HepG2 (cell line): ENCODE results near the gene SCYL1. TPM values are rescaled to one million over a fixed set of nuclear protein-coding genes. Genes with fewer than 3 reads are reported as not detected.

Experiments used
- CBX5 ChIP-seq: sonication (generic); formaldehyde crosslinking; IDR thresholded peaks from 2 replicates; pipeline ENCODE4 v1.4.0; 2020; ENCODE audit warnings: missing genetic modification reagents, borderline replicate concordance
- ERF ChIP-seq: IDR thresholded peaks from 2 replicates; pipeline ENCODE4 v1.6.1; 2018; ENCODE audit warnings: missing biosample characterization, missing genetic modification reagents
- GABPB1 ChIP-seq: IDR thresholded peaks from 2 replicates; pipeline ENCODE4 v1.6.1; 2016; ENCODE audit warnings: mild to moderate bottlenecking, missing genetic modification reagents, moderate library complexity, missing compliant biosample characterization
- HDAC2 ChIP-seq: sonication (generic); formaldehyde crosslinking; IDR thresholded peaks from 2 replicates; pipeline ENCODE4 v1.4.0; 2020; ENCODE audit warnings: missing genetic modification reagents
- HOXA3 ChIP-seq: sonication (generic); formaldehyde crosslinking; IDR thresholded peaks from 2 replicates; pipeline ENCODE4 v1.5.0; 2020; ENCODE audit warnings: missing genetic modification reagents
- IRX3 ChIP-seq: sonication (generic); formaldehyde crosslinking; IDR thresholded peaks from 2 replicates; pipeline ENCODE4 v1.8.1; 2023; ENCODE audit warnings: mild to moderate bottlenecking, low read depth, missing genetic modification reagents, borderline replicate concordance
- KDM2A ChIP-seq: sonication (generic); formaldehyde crosslinking; IDR thresholded peaks from 2 replicates; pipeline ENCODE4 v1.4.0; 2020; ENCODE audit warnings: low read depth, missing genetic modification reagents, borderline replicate concordance
- SMAD3 ChIP-seq: sonication (generic); formaldehyde crosslinking; IDR thresholded peaks from 2 replicates; pipeline ENCODE4 v1.4.0; 2020; ENCODE audit warnings: missing genetic modification reagents
- ZMYM4 ChIP-seq: sonication (generic); formaldehyde crosslinking; IDR thresholded peaks from 2 replicates; pipeline ENCODE4 v1.8.1; 2023; ENCODE audit warnings: mild to moderate bottlenecking, missing genetic modification reagents
- ZNF205 ChIP-seq: IDR thresholded peaks from 2 replicates; pipeline ENCODE4 v1.6.1; 2018; ENCODE audit warnings: missing biosample characterization, missing genetic modification reagents
- ZNF775 ChIP-seq: sonication (generic); formaldehyde crosslinking; IDR thresholded peaks from 2 replicates; pipeline ENCODE4 v1.4.0; 2020; ENCODE audit warnings: missing genetic modification reagents, mild to moderate bottlenecking, moderate library complexity, borderline replicate concordance
- ZNF782 ChIP-seq: sonication (generic); formaldehyde crosslinking; IDR thresholded peaks from 2 replicates; pipeline ENCODE4 v1.4.0; 2020; ENCODE audit warnings: missing genetic modification reagents, mild to moderate bottlenecking, borderline replicate concordance
- polyA plus RNA-seq, 8 experiments: library from polyadenylated mRNA; depleted of rRNA in 3 of 8; stranded (reverse) in 7 of 8; unstranded in 1 of 8; fragments of >200 nt; fragmentation: Illumina TruSeq in 4 of 8; extraction: Trizol in 4 of 8; gene quantifications; 2 replicates each; pipeline versions ENCODE4 v1.2.1 to v1.2.3, GENCODE V29; 2011 to 2016; ENCODE audit warnings: low read depth in 4 of 8, missing spikeins in 1 of 8, mixed read lengths in 1 of 8; ENCODE audit not compliant: insufficient read depth in 1 of 8
- total RNA-seq, 5 experiments: library from RNA; depleted of rRNA; stranded (reverse); fragments of >200 nt; fragmentation: Illumina TruSeq; extraction: Trizol; gene quantifications; 2 replicates each; pipeline ENCODE4 v1.2.3, GENCODE V29; 2016; ENCODE audit warnings: low read depth in 1 of 5
- TF ChIP-seq, protein P1 (sequence below): sonication (generic); formaldehyde crosslinking; IDR thresholded peaks from 2 replicates; pipeline ENCODE4 v1.4.0; 2020; ENCODE audit warnings: missing genetic modification reagents, borderline replicate concordance
- TF ChIP-seq, protein P2 (sequence below): fragments of 450-650 bp; IDR thresholded peaks from 2 replicates; pipeline ENCODE4 v1.6.1; 2016
- TF ChIP-seq, protein P3 (sequence below): conservative IDR thresholded peaks from 2 replicates; pipeline ENCODE4 v1.6.1; 2018; ENCODE audit warnings: missing genetic modification reagents
- TF ChIP-seq, protein P4 (sequence below): sonication (generic); formaldehyde crosslinking; IDR thresholded peaks from 2 replicates; pipeline ENCODE4 v1.4.0; 2020; ENCODE audit warnings: missing genetic modification reagents
- TF ChIP-seq, protein P5 (sequence below): sonication (generic); formaldehyde crosslinking; IDR thresholded peaks from 2 replicates; pipeline ENCODE4 v1.5.1; 2020; ENCODE audit warnings: missing genetic modification reagents, mild to moderate bottlenecking, borderline replicate concordance

The SCYL1 gene
- total and polyA plus RNA-seq, 2 of the 13 experiments (the other 11 are each of a cell fraction or from before 2014, with no cell fraction given) = 65.9 to 103 TPM

DNA sequence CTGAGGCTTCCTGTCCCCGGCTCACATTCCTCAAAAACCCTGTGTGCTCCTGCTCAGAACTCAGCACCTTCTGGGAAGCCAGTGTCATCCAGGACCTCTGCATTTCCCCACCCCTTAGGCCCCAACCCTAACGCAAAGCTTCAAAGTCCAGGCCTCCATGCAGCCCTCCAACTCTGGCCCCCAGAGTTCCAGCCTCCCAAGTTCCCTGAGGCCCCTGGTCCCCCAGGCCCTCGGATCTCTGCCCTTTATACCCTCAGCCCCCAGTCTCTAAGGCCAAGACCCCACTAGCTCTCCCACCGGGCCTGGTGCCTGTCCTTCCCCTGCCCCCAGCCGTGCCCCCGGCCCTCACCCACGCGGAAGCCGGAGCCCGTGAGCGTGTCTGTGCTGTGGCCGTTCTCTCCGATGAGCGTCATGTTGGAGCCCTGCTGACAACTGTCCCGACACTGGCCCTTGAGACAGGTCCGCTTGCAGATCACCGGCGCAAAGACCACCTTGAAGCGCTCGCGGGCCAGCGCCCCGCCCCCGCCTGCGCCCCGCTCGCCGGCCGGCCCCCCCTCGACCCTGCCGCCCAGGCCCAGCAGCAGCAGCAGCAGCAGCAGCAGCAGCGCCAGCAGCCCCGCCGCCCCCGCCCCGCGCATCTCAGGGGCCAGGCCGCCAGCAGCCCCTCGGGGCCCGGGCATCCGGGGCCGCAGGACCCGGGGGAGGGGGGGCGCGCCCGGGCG, 32.6 kb downstream of the SCYL1 start (continued):
- TF ChIP-seq, protein P1, sequence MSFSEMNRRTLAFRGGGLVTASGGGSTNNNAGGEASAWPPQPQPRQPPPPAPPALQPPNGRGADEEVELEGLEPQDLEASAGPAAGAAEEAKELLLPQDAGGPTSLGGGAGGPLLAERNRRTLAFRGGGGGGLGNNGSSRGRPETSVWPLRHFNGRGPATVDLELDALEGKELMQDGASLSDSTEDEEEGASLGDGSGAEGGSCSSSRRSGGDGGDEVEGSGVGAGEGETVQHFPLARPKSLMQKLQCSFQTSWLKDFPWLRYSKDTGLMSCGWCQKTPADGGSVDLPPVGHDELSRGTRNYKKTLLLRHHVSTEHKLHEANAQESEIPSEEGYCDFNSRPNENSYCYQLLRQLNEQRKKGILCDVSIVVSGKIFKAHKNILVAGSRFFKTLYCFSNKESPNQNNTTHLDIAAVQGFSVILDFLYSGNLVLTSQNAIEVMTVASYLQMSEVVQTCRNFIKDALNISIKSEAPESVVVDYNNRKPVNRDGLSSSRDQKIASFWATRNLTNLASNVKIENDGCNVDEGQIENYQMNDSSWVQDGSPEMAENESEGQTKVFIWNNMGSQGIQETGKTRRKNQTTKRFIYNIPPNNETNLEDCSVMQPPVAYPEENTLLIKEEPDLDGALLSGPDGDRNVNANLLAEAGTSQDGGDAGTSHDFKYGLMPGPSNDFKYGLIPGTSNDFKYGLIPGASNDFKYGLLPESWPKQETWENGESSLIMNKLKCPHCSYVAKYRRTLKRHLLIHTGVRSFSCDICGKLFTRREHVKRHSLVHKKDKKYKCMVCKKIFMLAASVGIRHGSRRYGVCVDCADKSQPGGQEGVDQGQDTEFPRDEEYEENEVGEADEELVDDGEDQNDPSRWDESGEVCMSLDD (CRISPR knock-in tag) = no peak
- TF ChIP-seq HOXA3 (peak; percentile 32; the same call in 1 of the 2 replicates), HDAC2 (CRISPR knock-in tag) (peak; percentile 40; the same call in 1 of the 2 replicates), ZNF782 (CRISPR knock-in tag) (peak; percentile 51; the same call in 1 of the 2 replicates), ERF (CRISPR knock-in tag) (peak; percentile 47), IRX3 (CRISPR knock-in tag) (0 out of 2 replicates have a peak, but pooled peaks have one; percentile 29), KDM2A (CRISPR knock-in tag) (peak; percentile 38; the same call in 1 of the 2 replicates), ZNF775 (CRISPR knock-in tag) (no peak), ZNF205 (CRISPR knock-in tag) (peak; percentile 53; the same call in 1 of the 2 replicates), ZMYM4 (CRISPR knock-in tag) (peak; percentile 22; the same call in 1 of the 2 replicates), GABPB1 (peak; percentile 52; the same call in 1 of the 2 replicates), SMAD3 (0 out of 2 replicates have a peak, but pooled peaks have one; percentile 38), CBX5 (CRISPR knock-in tag) (peak; percentile 24; the same call in 1 of the 2 replicates)
- TF ChIP-seq, protein P2, sequence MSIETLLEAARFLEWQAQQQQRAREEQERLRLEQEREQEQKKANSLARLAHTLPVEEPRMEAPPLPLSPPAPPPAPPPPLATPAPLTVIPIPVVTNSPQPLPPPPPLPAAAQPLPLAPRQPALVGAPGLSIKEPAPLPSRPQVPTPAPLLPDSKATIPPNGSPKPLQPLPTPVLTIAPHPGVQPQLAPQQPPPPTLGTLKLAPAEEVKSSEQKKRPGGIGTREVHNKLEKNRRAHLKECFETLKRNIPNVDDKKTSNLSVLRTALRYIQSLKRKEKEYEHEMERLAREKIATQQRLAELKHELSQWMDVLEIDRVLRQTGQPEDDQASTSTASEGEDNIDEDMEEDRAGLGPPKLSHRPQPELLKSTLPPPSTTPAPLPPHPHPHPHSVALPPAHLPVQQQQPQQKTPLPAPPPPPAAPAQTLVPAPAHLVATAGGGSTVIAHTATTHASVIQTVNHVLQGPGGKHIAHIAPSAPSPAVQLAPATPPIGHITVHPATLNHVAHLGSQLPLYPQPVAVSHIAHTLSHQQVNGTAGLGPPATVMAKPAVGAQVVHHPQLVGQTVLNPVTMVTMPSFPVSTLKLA = no peak
- TF ChIP-seq, protein P3, sequence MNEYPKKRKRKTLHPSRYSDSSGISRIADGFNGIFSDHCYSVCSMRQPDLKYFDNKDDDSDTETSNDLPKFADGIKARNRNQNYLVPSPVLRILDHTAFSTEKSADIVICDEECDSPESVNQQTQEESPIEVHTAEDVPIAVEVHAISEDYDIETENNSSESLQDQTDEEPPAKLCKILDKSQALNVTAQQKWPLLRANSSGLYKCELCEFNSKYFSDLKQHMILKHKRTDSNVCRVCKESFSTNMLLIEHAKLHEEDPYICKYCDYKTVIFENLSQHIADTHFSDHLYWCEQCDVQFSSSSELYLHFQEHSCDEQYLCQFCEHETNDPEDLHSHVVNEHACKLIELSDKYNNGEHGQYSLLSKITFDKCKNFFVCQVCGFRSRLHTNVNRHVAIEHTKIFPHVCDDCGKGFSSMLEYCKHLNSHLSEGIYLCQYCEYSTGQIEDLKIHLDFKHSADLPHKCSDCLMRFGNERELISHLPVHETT (CRISPR knock-in tag) = 0 out of 2 replicates have a peak, but pooled peaks have one; percentile 64
- TF ChIP-seq, protein P4, sequence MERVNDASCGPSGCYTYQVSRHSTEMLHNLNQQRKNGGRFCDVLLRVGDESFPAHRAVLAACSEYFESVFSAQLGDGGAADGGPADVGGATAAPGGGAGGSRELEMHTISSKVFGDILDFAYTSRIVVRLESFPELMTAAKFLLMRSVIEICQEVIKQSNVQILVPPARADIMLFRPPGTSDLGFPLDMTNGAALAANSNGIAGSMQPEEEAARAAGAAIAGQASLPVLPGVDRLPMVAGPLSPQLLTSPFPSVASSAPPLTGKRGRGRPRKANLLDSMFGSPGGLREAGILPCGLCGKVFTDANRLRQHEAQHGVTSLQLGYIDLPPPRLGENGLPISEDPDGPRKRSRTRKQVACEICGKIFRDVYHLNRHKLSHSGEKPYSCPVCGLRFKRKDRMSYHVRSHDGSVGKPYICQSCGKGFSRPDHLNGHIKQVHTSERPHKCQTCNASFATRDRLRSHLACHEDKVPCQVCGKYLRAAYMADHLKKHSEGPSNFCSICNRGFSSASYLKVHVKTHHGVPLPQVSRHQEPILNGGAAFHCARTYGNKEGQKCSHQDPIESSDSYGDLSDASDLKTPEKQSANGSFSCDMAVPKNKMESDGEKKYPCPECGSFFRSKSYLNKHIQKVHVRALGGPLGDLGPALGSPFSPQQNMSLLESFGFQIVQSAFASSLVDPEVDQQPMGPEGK = peak; percentile 90
- TF ChIP-seq, protein P5, sequence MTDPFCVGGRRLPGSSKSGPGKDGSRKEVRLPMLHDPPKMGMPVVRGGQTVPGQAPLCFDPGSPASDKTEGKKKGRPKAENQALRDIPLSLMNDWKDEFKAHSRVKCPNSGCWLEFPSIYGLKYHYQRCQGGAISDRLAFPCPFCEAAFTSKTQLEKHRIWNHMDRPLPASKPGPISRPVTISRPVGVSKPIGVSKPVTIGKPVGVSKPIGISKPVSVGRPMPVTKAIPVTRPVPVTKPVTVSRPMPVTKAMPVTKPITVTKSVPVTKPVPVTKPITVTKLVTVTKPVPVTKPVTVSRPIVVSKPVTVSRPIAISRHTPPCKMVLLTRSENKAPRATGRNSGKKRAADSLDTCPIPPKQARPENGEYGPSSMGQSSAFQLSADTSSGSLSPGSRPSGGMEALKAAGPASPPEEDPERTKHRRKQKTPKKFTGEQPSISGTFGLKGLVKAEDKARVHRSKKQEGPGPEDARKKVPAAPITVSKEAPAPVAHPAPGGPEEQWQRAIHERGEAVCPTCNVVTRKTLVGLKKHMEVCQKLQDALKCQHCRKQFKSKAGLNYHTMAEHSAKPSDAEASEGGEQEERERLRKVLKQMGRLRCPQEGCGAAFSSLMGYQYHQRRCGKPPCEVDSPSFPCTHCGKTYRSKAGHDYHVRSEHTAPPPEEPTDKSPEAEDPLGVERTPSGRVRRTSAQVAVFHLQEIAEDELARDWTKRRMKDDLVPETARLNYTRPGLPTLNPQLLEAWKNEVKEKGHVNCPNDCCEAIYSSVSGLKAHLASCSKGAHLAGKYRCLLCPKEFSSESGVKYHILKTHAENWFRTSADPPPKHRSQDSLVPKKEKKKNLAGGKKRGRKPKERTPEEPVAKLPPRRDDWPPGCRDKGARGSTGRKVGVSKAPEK (CRISPR knock-in tag) = peak; percentile 49; the same call in 1 of the 2 replicates
